ENCODE results near the gene NET1. TPM values are rescaled to one million over a fixed set of nuclear protein-coding genes. Genes with fewer than 3 reads are reported as not detected.
"Not testable (repeated sequence)": the region's sequence is repeated elsewhere in the genome, so short reads cannot be mapped to it uniquely, and the experiment has no call there.

The NET1 gene, protein sequence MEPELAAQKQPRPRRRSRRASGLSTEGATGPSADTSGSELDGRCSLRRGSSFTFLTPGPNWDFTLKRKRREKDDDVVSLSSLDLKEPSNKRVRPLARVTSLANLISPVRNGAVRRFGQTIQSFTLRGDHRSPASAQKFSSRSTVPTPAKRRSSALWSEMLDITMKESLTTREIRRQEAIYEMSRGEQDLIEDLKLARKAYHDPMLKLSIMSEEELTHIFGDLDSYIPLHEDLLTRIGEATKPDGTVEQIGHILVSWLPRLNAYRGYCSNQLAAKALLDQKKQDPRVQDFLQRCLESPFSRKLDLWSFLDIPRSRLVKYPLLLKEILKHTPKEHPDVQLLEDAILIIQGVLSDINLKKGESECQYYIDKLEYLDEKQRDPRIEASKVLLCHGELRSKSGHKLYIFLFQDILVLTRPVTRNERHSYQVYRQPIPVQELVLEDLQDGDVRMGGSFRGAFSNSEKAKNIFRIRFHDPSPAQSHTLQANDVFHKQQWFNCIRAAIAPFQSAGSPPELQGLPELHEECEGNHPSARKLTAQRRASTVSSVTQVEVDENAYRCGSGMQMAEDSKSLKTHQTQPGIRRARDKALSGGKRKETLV
- 100 to 1,000 TPM; 112 to 162 (median 144) TPM for polyA plus RNA-seq (ENCODE audit: insufficient read length in 4 of 4)

GRCh38 chr10:5412277-5412941 lies at the start of gene NET1:
Gene NET1, plus strand, starts transcription at chr10:5412557. Its CDS starts 136 bp downstream, at chr10:5412693.
- peak; percentile 70 to 89 (median 77) for DNase-seq (ENCODE audit: low read depth in 4 of 4, low spot score in 3 of 4)

DNA sequence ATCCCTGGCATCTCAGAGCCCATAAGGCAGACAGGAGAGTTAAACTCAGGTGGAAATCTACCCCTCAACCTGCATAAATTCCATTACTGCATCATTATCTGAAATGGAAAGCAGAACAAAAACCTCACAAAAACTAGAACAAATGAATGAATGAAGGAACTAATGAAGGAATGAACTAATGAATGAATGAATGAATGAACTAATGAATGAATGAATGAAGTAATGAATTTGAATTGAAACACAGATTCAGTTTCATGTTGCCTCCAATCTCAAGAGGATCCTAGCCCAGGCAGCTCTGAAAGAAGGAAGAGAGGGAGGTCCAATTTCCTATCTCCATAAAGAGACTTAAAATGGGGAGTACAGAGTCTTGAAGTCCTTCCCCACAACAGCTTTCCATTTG lies 49.5 kb upstream of the NET1 start:
- no peak for DNase-seq (ENCODE audit: low read depth in 4 of 4, low spot score in 3 of 4)

GRCh38 chr10:5364374-5364773 lies 48.0 kb upstream of the NET1 start:
- no peak for DNase-seq (ENCODE audit: low read depth in 4 of 4, low spot score in 3 of 4)

DNA sequence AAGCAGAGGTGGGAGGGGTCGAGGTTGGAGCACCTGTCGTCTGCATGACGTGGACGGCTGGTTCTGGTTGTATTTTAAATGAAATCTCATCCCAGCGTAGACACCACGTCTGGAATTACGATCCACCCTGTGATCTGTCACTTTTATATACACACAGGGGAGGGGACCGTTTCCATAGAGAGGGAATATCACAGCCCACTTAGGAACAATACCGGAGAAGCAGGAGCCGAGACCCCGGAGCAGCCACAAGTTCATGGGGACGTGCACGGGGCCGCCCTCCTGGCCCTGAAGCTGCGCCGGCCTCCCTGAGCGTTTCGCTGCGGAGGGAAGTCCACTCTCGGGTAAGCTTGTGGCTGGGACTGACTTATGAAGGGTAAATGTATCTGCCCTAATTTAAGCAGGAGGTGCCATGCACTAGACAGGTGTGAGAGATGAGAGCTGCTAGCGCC lies 47.4 kb upstream of the NET1 start, which contains the start of gene UCN3:
TSS of gene UCN3 (plus strand) at position 77 of the 449 bp plus-strand sequence. CDS start 8,755 bp downstream, outside the sequence.
- no peak for DNase-seq (ENCODE audit: low read depth in 4 of 4, low spot score in 3 of 4)

- no peak for DNase-seq (ENCODE audit: low read depth in 4 of 4, low spot score in 3 of 4)
Measured at GRCh38 chr10:5365928-5366327, 46.4 kb upstream of the NET1 start.

- no peak for DNase-seq (ENCODE audit: low read depth in 4 of 4, low spot score in 3 of 4)
Measured at GRCh38 chr10:5369362-5370158, 42.8 kb upstream of the NET1 start.

DNA sequence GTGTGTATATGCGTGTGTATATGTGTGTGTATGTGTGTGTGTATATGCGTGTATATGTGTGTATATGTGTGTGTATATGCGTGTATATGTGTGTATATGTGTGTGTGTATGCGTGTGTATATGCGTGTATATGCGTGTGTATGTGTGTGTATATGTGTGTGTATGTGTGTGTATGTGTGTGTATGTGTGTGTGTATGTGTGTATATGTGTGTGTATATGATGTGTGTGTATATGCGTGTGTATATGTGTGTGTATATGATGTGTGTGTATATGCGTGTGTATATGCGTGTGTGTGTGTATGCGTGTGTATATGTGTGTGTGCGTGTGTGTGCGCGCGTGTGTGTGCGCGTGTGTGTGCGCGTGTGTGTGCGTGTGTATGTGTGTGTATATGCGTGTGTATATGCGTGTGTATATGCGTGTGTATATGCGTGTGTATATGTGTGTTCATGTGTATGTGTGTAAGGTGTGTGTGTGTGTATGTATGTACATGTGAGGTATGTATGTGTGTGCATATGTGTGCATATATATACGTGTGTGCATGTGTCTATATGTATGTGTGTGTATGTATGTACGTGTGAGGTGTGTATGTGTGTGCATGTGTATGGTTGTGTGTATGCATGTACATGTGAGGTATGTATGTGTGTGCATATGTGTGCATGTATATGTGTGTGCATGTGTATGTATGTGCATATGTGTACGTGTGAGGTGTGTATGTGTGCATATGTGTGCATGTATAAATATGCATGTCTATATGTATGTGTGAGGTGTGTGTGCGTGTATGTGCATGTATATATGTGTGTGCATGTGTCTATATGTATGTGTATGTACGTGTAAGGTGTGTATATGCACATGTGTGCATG lies 41.6 kb upstream of the NET1 start:
- no peak for DNase-seq (ENCODE audit: low read depth in 4 of 4, low spot score in 3 of 4)

GRCh38 chr10:5373307-5373706 lies 39.0 kb upstream of the NET1 start:
- DNase-seq (ENCODE audit: low read depth in 4 of 4, low spot score in 3 of 4) = no peak

GRCh38 chr10:5373891-5374611 lies 38.3 kb upstream of the NET1 start:
- DNase-seq (ENCODE audit: low read depth in 4 of 4, low spot score in 3 of 4) = no peak

GRCh38 chr10:5376450-5376849 lies 35.9 kb upstream of the NET1 start:
- DNase-seq (ENCODE audit: low read depth in 4 of 4, low spot score in 3 of 4) = no peak

- not testable (repeated sequence) for DNase-seq (ENCODE audit: low read depth in 4 of 4, low spot score in 3 of 4)
Measured at GRCh38 chr10:5379202-5379601, 33.2 kb upstream of the NET1 start.

DNA sequence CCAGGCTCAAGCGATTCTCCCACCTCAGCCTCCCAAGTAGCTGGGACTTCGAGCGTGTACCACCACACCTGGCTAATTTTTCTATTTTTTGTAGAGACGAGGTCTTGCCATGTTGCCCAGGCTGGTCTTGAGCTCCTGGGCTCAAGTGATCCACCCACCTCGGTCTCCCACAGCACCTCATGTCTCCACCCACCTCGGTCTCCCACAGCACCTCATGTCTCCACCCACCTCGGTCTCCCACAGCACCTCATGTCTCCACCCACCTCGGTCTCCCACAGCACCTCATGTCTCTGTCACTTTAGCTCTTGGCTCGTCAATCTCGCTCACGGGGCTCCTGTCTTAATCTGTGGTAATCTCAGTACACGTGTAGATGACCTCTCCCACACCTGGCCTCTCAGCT lies 32.0 kb upstream of the NET1 start:
- DNase-seq (ENCODE audit: low read depth in 4 of 4, low spot score in 3 of 4) = not testable (repeated sequence)

DNA sequence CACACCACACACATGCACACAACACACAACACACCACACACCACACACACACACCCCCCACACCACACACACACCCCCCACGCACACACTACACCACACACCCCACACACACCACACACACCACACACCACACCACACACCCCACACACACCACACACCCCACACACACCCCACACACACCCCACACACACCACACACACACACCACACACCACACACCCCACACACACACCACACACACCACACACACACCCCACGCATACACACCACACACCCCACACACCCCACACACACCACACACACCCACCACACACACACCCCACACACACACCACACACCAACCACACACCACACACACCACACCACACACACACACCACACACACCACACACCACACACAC lies 31.2 kb upstream of the NET1 start:
- DNase-seq (ENCODE audit: low read depth in 4 of 4, low spot score in 3 of 4) = no peak

GRCh38 chr10:5385224-5385623 lies 27.1 kb upstream of the NET1 start:
- no peak for DNase-seq (ENCODE audit: low read depth in 4 of 4, low spot score in 3 of 4)

DNA sequence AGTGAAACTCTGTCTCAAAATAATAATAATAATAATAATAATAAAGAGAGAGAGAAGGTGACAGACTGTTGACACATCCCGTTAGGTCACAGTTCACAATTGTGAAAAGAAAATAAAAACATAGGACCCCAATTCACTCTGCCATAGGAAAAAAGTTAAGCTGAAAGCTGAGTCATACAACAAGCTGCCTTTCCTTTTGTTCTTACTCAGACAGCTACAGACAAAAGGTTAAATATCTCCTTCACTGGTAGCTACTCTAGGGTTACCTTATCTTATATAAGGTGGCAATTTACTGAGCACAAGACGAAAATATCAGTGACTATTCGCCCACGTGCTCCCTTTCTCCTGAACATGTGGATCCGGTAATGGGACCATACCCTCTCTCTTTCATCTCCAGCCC lies 25.2 kb upstream of the NET1 start:
- DNase-seq (ENCODE audit: low read depth in 4 of 4, low spot score in 3 of 4) = no peak

- no peak for DNase-seq (ENCODE audit: low read depth in 4 of 4, low spot score in 3 of 4)
Measured at GRCh38 chr10:5390607-5391205, 21.7 kb upstream of the NET1 start.

DNA sequence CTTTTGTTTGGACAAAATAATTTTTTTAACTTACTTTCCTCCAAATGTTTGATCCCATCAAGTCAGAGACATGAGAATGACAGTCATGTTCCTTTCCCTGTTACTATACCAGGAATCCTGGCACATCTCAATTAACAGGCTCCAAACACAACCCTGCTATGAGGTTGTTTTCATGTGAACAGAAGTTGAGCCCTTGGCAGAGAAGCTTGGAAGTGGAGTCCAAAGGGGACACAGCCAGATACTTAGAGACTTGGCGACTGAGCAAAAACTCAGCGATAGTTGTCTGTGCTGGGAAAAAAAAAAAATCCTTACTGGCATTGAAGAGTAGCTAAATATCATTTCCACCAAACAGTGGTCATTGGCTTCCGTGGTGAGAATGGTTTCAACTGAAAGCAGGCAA lies 20.6 kb upstream of the NET1 start:
- no peak for DNase-seq (ENCODE audit: low read depth in 4 of 4, low spot score in 3 of 4)

- no peak for DNase-seq (ENCODE audit: low read depth in 4 of 4, low spot score in 3 of 4)
Measured at GRCh38 chr10:5393529-5393928, 18.8 kb upstream of the NET1 start.

DNA sequence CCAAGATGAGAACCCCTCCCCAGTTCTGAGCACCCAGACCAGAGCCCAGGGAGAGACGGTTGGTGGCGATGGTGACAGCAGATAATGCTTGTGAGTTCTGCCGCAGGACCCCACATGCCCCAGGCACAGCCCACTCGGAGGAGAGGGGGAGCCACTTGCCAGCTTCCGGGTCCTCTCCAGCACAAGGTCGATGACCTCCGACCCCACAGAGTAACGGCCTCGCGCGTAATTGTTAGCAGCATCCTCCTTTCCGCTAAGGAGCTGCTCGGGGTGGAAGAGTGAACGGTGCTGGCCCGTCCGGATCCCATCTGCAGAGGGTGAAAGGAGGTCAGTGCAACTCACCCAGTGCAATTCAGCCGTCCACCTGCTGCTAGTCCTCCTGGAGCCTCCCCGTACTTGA lies 17.2 kb upstream of the NET1 start:
- no peak for DNase-seq (ENCODE audit: low read depth in 4 of 4, low spot score in 3 of 4)

Data from right renal pelvis (tissue), 4 donors.